NB4 (cell line): Measurements from ENCODE around the gene SELENOS.

Experiments used
- CTCF ChIP-seq: IDR thresholded peaks from one replicate; pipeline ENCODE4 v1.5.1; 2012; ENCODE audit warnings: low read depth, low read length
- POLR2A ChIP-seq: IDR thresholded peaks from 2 replicates; pipeline ENCODE4 v1.6.1; 2011; ENCODE audit warnings: mild to moderate bottlenecking; ENCODE audit not compliant: insufficient read length; ENCODE audit errors: extremely low read depth

- no peak for TF ChIP-seq CTCF
- TF ChIP-seq POLR2A, result no peak
These were observed 36.9 kb downstream of the SELENOS start for GRCh38 chr15:101240358-101240757.
